Hepatocyte (in vitro differentiated cells): Measurements from ENCODE around the gene TRIM44. TPM values are rescaled to one million over a fixed set of nuclear protein-coding genes. Genes with fewer than 3 reads are reported as not detected.

Experiments used
- DNase-seq: peaks from one replicate; pipeline ENCODE4 v3.0.0-alpha.2; 2016; ENCODE audit warnings: low spot score
- H2AFZ ChIP-seq: fragments of 200-600 bp; sonication (generic); 2 replicates; pipeline ENCODE4 v1.6.0; 2016; ENCODE audit warnings: antibody characterized with exemption, mild to moderate bottlenecking
- H3K27ac ChIP-seq: fragments of 200-600 bp; sonication (generic); 2 replicates; pipeline ENCODE4 v1.5.1; 2016; ENCODE audit warnings: mild to moderate bottlenecking
- H3K27me3 ChIP-seq: fragments of 200-600 bp; sonication (generic); 2 replicates; pipeline ENCODE4 v1.6.1; 2016
- H3K36me3 ChIP-seq: fragments of 200-600 bp; sonication (generic); replicated peaks from 2 replicates; pipeline ENCODE4 v1.5.1; 2016; ENCODE audit warnings: low read depth; ENCODE audit not compliant: insufficient read depth
- H3K4me1 ChIP-seq: fragments of 200-600 bp; sonication (generic); 2 replicates; pipeline ENCODE4 v1.5.1; 2016; ENCODE audit warnings: mild to moderate bottlenecking, moderate library complexity; ENCODE audit not compliant: insufficient read depth
- H3K4me2 ChIP-seq: fragments of 200-600 bp; sonication (generic); 2 replicates; pipeline ENCODE4 v1.6.0; 2016
- H3K4me3 ChIP-seq: fragments of 200-600 bp; sonication (generic); 2 replicates; pipeline ENCODE4 v1.5.1; 2016; ENCODE audit warnings: mild to moderate bottlenecking
- H3K79me2 ChIP-seq: fragments of 200-600 bp; sonication (generic); 2 replicates; pipeline ENCODE4 v1.6.0; 2017; ENCODE audit warnings: mild to moderate bottlenecking
- H3K9me2 ChIP-seq: fragments of 200-600 bp; sonication (generic); replicated peaks from 2 replicates; pipeline ENCODE4 v1.6.0; 2017; ENCODE audit warnings: mild to moderate bottlenecking; ENCODE audit not compliant: insufficient read depth
- H3K9me3 ChIP-seq: fragments of 200-600 bp; sonication (generic); 2 replicates; pipeline ENCODE4 v1.5.1; 2016; ENCODE audit warnings: low read depth, mild to moderate bottlenecking
- H4K20me1 ChIP-seq: fragments of 200-600 bp; sonication (generic); 2 replicates; pipeline ENCODE4 v1.6.0; 2016; ENCODE audit warnings: mild to moderate bottlenecking; ENCODE audit not compliant: insufficient read depth, poor library complexity, severe bottlenecking
- EZH2 ChIP-seq: fragments of 200-600 bp; sonication (generic); IDR thresholded peaks from 2 replicates; pipeline ENCODE4 v1.6.1; 2016; ENCODE audit warnings: antibody characterized with exemption, mild to moderate bottlenecking, borderline replicate concordance
- EZH2phosphoT487 ChIP-seq: fragments of 200-600 bp; sonication (generic); IDR thresholded peaks from one replicate; pipeline ENCODE4 v1.6.1; 2018; ENCODE audit warnings: antibody characterized with exemption, mild to moderate bottlenecking, low read depth, moderate library complexity; ENCODE audit not compliant: unreplicated experiment, severe bottlenecking
- WGBS: methylation state at CpG from one replicate; pipeline ENCODE4 v1.1.6; 2016; ENCODE audit warnings: low lambda C conversion rate; ENCODE audit errors: missing lambda C conversion rate; 5-methylcytosine and 5-hydroxymethylcytosine counted together
- polyA plus RNA-seq: library from polyadenylated mRNA; unstranded; fragments of >200 nt; fragmentation: Nextera tagmentation; extraction: Ambion mirVana; gene quantifications from 2 replicates; pipeline ENCODE4 v1.2.1, GENCODE V29; 2016
- total RNA-seq: library from RNA; depleted of rRNA; stranded (reverse); fragments of >200 nt; gene quantifications from 2 replicates; pipeline ENCODE4 v1.2.3, GENCODE V29; 2014
- TF ChIP-seq, protein P1 (sequence below): fragments of 200-600 bp; sonication (generic); IDR thresholded peaks from 2 replicates; pipeline ENCODE4 v1.5.1; 2016; ENCODE audit warnings: antibody characterized with exemption, mild to moderate bottlenecking; ENCODE audit not compliant: poor library complexity

TRIM44 gene
- total and polyA plus RNA-seq, 2 experiments from 2014 or later = 20.8 to 43.2 TPM

DNA sequence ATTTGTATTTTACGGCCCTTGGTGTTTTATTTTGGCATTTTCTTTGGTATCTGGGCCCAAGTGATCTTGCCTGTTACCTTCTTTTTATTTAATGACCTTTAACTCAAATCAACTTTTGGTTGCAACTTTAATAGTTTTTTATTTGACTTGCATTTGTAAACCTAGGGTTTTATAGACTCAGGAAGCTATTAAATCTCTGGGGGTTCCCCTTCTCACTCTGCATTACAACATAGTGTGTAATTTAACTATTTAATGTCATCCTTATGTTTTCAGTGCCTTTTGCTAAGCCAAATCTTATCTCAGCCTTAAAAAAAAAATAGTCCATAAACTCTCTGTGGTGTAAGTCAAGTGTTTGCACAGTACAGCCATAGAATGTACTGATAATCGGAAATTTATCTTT is 41.0 kb upstream of the TRIM44 start:
- H3K79me2 ChIP-seq = no peaks in the 10 kb centered on the region
- peak overlapping the region; percentile 67 for H3K27ac ChIP-seq
- H3K9me2 ChIP-seq = no peaks in the 10 kb centered on the region
- no peak for TF ChIP-seq EZH2phosphoT487
- no peak for TF ChIP-seq EZH2
- TF ChIP-seq, protein P1, sequence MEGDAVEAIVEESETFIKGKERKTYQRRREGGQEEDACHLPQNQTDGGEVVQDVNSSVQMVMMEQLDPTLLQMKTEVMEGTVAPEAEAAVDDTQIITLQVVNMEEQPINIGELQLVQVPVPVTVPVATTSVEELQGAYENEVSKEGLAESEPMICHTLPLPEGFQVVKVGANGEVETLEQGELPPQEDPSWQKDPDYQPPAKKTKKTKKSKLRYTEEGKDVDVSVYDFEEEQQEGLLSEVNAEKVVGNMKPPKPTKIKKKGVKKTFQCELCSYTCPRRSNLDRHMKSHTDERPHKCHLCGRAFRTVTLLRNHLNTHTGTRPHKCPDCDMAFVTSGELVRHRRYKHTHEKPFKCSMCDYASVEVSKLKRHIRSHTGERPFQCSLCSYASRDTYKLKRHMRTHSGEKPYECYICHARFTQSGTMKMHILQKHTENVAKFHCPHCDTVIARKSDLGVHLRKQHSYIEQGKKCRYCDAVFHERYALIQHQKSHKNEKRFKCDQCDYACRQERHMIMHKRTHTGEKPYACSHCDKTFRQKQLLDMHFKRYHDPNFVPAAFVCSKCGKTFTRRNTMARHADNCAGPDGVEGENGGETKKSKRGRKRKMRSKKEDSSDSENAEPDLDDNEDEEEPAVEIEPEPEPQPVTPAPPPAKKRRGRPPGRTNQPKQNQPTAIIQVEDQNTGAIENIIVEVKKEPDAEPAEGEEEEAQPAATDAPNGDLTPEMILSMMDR = no peak
- WGBS = 34% methylated on average over 2 of the region's 2 CpGs
- H3K27me3 ChIP-seq = no peaks in the 10 kb centered on the region
- H3K4me3 ChIP-seq = no peak overlapping the region
- H4K20me1 ChIP-seq = no peaks in the 10 kb centered on the region
- no peaks in the 10 kb centered on the region for H3K36me3 ChIP-seq
- H2AFZ ChIP-seq = no peak overlapping the region
- no peak for DNase-seq
- H3K4me1 ChIP-seq = peaks cover 19% of the 10 kb centered on the region
- H3K9me3 ChIP-seq = no peaks in the 10 kb centered on the region
- peak overlapping the region; percentile 98 for H3K4me2 ChIP-seq

DNA sequence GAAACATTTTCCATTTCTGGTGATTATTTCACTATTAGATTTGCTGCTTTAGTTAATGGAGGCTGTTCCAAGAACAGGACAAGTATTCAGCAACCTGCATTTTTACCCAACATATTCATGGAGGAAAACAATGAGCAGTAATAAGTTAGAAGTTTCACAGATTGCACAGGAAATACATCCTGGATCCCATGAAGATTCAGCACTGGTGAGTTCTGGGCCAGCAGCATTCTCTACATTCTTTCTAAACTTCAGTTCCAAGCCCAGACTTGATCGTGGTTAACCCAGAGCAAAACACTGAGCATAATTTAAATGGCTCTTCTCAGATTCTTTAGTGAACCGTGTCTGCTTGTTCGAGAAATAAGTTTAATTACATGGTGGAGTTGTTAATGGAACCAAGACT is 40.5 kb upstream of the TRIM44 start:
- Histone ChIP-seq H3K79me2 (no peaks in the 10 kb centered on the region), H4K20me1 (no peaks in the 10 kb centered on the region), H3K36me3 (no peaks in the 10 kb centered on the region), H3K9me3 (no peaks in the 10 kb centered on the region), H3K4me3 (no peak overlapping the region), H3K4me2 (peak overlapping the region; percentile 47), H2AFZ (no peak overlapping the region), H3K27me3 (no peaks in the 10 kb centered on the region), H3K27ac (peak overlapping the region; percentile 67), H3K4me1 (peaks cover 19% of the 10 kb centered on the region), H3K9me2 (no peaks in the 10 kb centered on the region)
- TF ChIP-seq, protein P1 = no peak
- TF ChIP-seq EZH2phosphoT487 (no peak), EZH2 (no peak)
- DNase-seq = no peak
- 26% methylated on average over 3 of the region's 3 CpGs for WGBS

DNA sequence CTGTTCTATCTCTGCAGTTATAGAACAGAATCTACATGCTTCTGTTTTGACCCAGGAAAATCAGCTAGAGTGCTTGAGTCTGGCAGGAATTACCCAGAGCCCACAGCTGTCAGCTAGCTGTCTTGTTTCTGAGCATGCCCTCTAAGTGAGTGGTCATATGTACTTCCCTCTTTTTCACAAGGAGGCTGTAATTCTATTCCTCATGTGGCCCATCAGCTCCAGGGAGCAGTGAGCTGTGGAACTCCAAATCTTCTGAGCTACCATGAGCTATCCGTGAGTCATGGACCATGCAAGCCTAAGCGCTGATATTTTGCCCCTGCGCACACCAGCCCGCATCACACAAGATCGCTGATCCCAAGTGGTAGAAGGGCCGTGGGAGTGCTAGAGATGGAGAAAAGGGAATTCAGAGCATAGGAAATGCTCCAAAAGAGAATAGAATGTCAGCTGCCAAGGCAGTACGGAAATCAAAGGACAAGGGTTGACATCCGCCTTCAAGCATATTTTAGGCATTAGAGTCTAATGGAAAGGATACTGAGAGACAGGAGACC is 38.9 kb upstream of the TRIM44 start:
- Histone ChIP-seq H3K9me3 (no peaks in the 10 kb centered on the region), H3K4me1 (peaks cover 19% of the 10 kb centered on the region), H3K27ac (peak overlapping the region; percentile 16), H2AFZ (no peak overlapping the region), H3K4me3 (no peak overlapping the region), H4K20me1 (no peaks in the 10 kb centered on the region), H3K36me3 (no peaks in the 10 kb centered on the region), H3K4me2 (no peak overlapping the region), H3K79me2 (no peaks in the 10 kb centered on the region), H3K27me3 (no peaks in the 10 kb centered on the region), H3K9me2 (no peaks in the 10 kb centered on the region)
- DNase-seq = peak; percentile 39
- TF ChIP-seq EZH2phosphoT487 (no peak), EZH2 (no peak)
- TF ChIP-seq, protein P1 = no peak
- WGBS = 77% methylated on average over 8 of the region's 8 CpGs

DNA sequence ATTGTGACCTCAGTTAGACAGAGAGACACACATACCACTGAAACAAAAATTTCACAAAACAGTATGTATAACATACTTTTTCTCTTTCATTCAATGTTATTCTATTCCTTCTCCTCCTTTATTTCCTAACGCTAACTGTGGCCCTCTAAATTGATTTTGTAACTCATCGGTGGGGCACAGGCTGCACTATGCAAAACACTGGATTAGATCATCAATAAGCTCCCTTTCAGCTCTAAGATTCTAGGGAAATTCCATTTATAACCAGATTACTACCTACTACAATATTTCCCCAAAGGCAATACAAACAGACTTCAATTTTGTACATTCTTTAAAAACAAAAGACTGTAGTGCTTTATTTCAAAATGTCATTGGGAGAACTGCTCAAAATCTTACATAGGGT is 38.3 kb upstream of the TRIM44 start:
- Histone ChIP-seq H3K4me1 (peaks cover 23% of the 10 kb centered on the region), H4K20me1 (no peaks in the 10 kb centered on the region), H3K36me3 (no peaks in the 10 kb centered on the region), H2AFZ (no peak overlapping the region), H3K27ac (no peak overlapping the region), H3K79me2 (no peaks in the 10 kb centered on the region), H3K9me3 (no peaks in the 10 kb centered on the region), H3K9me2 (no peaks in the 10 kb centered on the region), H3K4me3 (no peak overlapping the region), H3K27me3 (no peaks in the 10 kb centered on the region), H3K4me2 (no peak overlapping the region)
- no peak for DNase-seq
- WGBS = 85% methylated on average over 2 of the region's 2 CpGs
- TF ChIP-seq EZH2phosphoT487 = no peak
- TF ChIP-seq, protein P1 = no peak
- TF ChIP-seq EZH2 = no peak
